H1 (cell line): ENCODE measurements around the gene SPACA4. TPM values are rescaled to one million over a fixed set of nuclear protein-coding genes. Genes with fewer than 3 reads are reported as not detected.

Source experiments
- CTCF ChIA-PET: fragments of 300-600 bp; sonication (Branson Sonifier 250); formaldehyde crosslinking; loops from one replicate; lab custom pipeline; 2021; ENCODE audit not compliant: partially characterized antibody; lab: Charles Lee
- POLR2A ChIA-PET: fragments of 300-600 bp; sonication (Branson Sonifier 250); formaldehyde crosslinking; loops from one replicate; lab custom pipeline; 2021; ENCODE audit warnings: inconsistent platforms; ENCODE audit not compliant: partially characterized antibody; lab: Charles Lee
- DNase-seq, 2 experiments: peaks; one replicate each; pipeline versions ENCODE4 v3.0.0 to v3.0.0-alpha.2; 2010 to 2022; ENCODE audit warnings: low spot score in 2 of 2, low read depth in 1 of 2, mixed read lengths in 1 of 2
- FAIRE-seq: peaks from 2 replicates; lab custom pipeline; 2011; peaks lifted over from hg19 to GRCh38; lab: Jason Lieb, UNC
- H2AFZ ChIP-seq: 2 replicates; pipeline ENCODE4 v1.8.1; 2012; ENCODE audit warnings: low read length, inconsistent platforms
- H2AK5ac ChIP-seq: 2 replicates; pipeline ENCODE4 v1.6.1; 2013; ENCODE audit warnings: low read depth, low read length
- H2BK120ac ChIP-seq: replicated peaks from 2 replicates; pipeline ENCODE3; 2013; ENCODE audit warnings: low read depth, low read length, inconsistent platforms
- H2BK12ac ChIP-seq: 2 replicates; pipeline ENCODE4 v1.6.1; 2013; ENCODE audit warnings: low read depth, low read length
- H2BK15ac ChIP-seq: 2 replicates; pipeline ENCODE4 v1.6.1; 2013; ENCODE audit warnings: low read length
- H2BK20ac ChIP-seq: 2 replicates; pipeline ENCODE4 v1.6.1; 2013; ENCODE audit warnings: low read length
- H2BK5ac ChIP-seq: 2 replicates; pipeline ENCODE4 v1.6.1; 2013; ENCODE audit warnings: low read depth, low read length
- H3K14ac ChIP-seq: 2 replicates; pipeline ENCODE4 v1.6.1; 2013; ENCODE audit warnings: inconsistent platforms; ENCODE audit not compliant: insufficient read length
- H3K18ac ChIP-seq: 2 replicates; pipeline ENCODE4 v1.6.1; 2013; ENCODE audit warnings: low read length; ENCODE audit errors: extremely low read depth
- H3K23ac ChIP-seq: 2 replicates; pipeline ENCODE4 v1.6.1; 2013; ENCODE audit warnings: inconsistent platforms; ENCODE audit not compliant: insufficient read length
- H3K23me2 ChIP-seq: 2 replicates; pipeline ENCODE4 v1.6.1; 2013; ENCODE audit warnings: low read depth, low read length
- H3K27ac ChIP-seq: 2 replicates; pipeline ENCODE4 v1.6.1; 2011; ENCODE audit warnings: low read depth, low read length, inconsistent platforms
- H3K27me3 ChIP-seq, 4 experiments: replicated peaks in 1 of 4; 1 replicate in 1 of 4; 2 replicates in 3 of 4; pipeline versions ENCODE4 v1.6.1 to v1.8.1; 2011 to 2013; ENCODE audit warnings: low read length in 3 of 4, mild to moderate bottlenecking in 3 of 4, inconsistent platforms in 2 of 4, mixed read lengths in 2 of 4, moderate library complexity in 1 of 4; ENCODE audit not compliant: control insufficient read depth in 3 of 4, insufficient read depth in 3 of 4; ENCODE audit errors: extremely low read depth in 1 of 4
- H3K36me3 ChIP-seq, 4 experiments: 2 replicates each; pipeline versions ENCODE4 v1.6.1 to v1.8.1; 2011 to 2013; ENCODE audit warnings: mild to moderate bottlenecking in 4 of 4, low read length in 3 of 4, moderate library complexity in 2 of 4, control low read depth in 1 of 4, inconsistent platforms in 1 of 4; ENCODE audit not compliant: insufficient read depth in 4 of 4, control insufficient read depth in 2 of 4
- H3K4ac ChIP-seq: replicated peaks from 2 replicates; pipeline ENCODE3; 2013; ENCODE audit warnings: low read length, low read depth, mixed read lengths, inconsistent platforms; ENCODE audit not compliant: insufficient read length
- H3K4me1 ChIP-seq, 4 experiments: replicated peaks in 1 of 4; 1 replicate in 1 of 4; 2 replicates in 3 of 4; pipeline versions ENCODE4 v1.6.1 to v1.8.1; 2011 to 2013; ENCODE audit warnings: low read length in 3 of 4, inconsistent platforms in 2 of 4, mixed read lengths in 1 of 4; ENCODE audit not compliant: insufficient read depth in 4 of 4, control insufficient read depth in 3 of 4
- H3K4me2 ChIP-seq, 2 experiments: 2 replicates each; pipeline versions ENCODE4 v1.6.1 to v1.8.1; 2011 to 2013; ENCODE audit warnings: low read depth in 2 of 2, low read length in 2 of 2, control low read depth in 1 of 2, inconsistent platforms in 1 of 2, mild to moderate bottlenecking in 1 of 2; ENCODE audit not compliant: insufficient read depth in 1 of 2
- H3K4me3 ChIP-seq, 4 experiments: fragments of 200-600, 300-600 bp in 1 of 4; sonication (generic), shearing (Covaris generic), sonication (Bioruptor Twin) in 1 of 4; 2 replicates each; pipeline versions ENCODE4 v1.5.1 to v1.8.1; 2011 to 2016; ENCODE audit warnings: low read length in 4 of 4, low read depth in 3 of 4, control low read depth in 2 of 4, inconsistent platforms in 2 of 4, mild to moderate bottlenecking in 2 of 4, mixed read lengths in 1 of 4, moderate library complexity in 1 of 4; ENCODE audit not compliant: insufficient read depth in 2 of 4; ENCODE audit errors: extremely low read depth in 1 of 4
- H3K56ac ChIP-seq: replicated peaks from 2 replicates; pipeline ENCODE3; 2013; ENCODE audit warnings: low read depth, mild to moderate bottlenecking, mixed read lengths, low read length, inconsistent platforms; ENCODE audit not compliant: insufficient read length
- H3K79me1 ChIP-seq: 2 replicates; pipeline ENCODE4 v1.6.1; 2013; ENCODE audit warnings: low read depth, low read length, control low read depth
- H3K79me2 ChIP-seq, 2 experiments: 2 replicates each; pipeline versions ENCODE4 v1.6.1 to v1.8.1; 2012 to 2013; ENCODE audit warnings: low read length in 2 of 2, mild to moderate bottlenecking in 2 of 2, inconsistent platforms in 1 of 2; ENCODE audit not compliant: insufficient read depth in 2 of 2, control insufficient read depth in 1 of 2
- H3K9ac ChIP-seq, 4 experiments: replicated peaks in 1 of 4; 1 replicate in 1 of 4; 2 replicates in 3 of 4; pipeline versions ENCODE4 v1.6.1 to v1.8.1; 2011 to 2013; ENCODE audit warnings: low read depth in 3 of 4, low read length in 3 of 4, control low read depth in 2 of 4, mild to moderate bottlenecking in 2 of 4, moderate library complexity in 2 of 4, inconsistent platforms in 1 of 4; ENCODE audit errors: extremely low read depth in 1 of 4
- H3K9me3 ChIP-seq, 2 experiments: 2 replicates each; pipeline versions ENCODE4 v1.6.1 to v1.8.1; 2012 to 2013; ENCODE audit warnings: mild to moderate bottlenecking in 2 of 2, moderate library complexity in 2 of 2, control low read depth in 1 of 2, inconsistent platforms in 1 of 2, low read depth in 1 of 2, low read length in 1 of 2, mixed read lengths in 1 of 2; ENCODE audit not compliant: insufficient read depth in 2 of 2
- H4K20me1 ChIP-seq, 2 experiments: replicated peaks in 1 of 2; 2 replicates each; pipeline versions ENCODE3 to v1.8.1; 2011 to 2013; ENCODE audit warnings: inconsistent platforms in 2 of 2, low read length in 2 of 2, mild to moderate bottlenecking in 1 of 2; ENCODE audit not compliant: insufficient read depth in 2 of 2, control insufficient read depth in 1 of 2
- H4K5ac ChIP-seq: 2 replicates; pipeline ENCODE4 v1.6.1; 2013; ENCODE audit warnings: low read length, low read depth, mixed read lengths, inconsistent platforms; ENCODE audit not compliant: insufficient read length
- H4K8ac ChIP-seq: 2 replicates; pipeline ENCODE4 v1.8.0; 2013; ENCODE audit warnings: mild to moderate bottlenecking, moderate library complexity, low read length, inconsistent platforms; ENCODE audit not compliant: insufficient read depth; ENCODE audit errors: extremely low read depth
- H4K91ac ChIP-seq: replicated peaks from 2 replicates; pipeline ENCODE3; 2013; ENCODE audit warnings: low read length, mixed read lengths, inconsistent platforms; ENCODE audit not compliant: insufficient read length
- E2F6 ChIP-seq: IDR thresholded peaks from 2 replicates; pipeline ENCODE4 v1.6.1; 2012; ENCODE audit warnings: inconsistent platforms
- HDAC2 ChIP-seq, 2 experiments: fragments of 300-600 bp in 1 of 2; sonication (generic) in 1 of 2; IDR thresholded peaks; 2 replicates each; pipeline ENCODE4 v1.6.1; 2011 to 2012; ENCODE audit warnings: low read depth in 2 of 2, low read length in 2 of 2, mild to moderate bottlenecking in 2 of 2, moderate library complexity in 2 of 2, borderline replicate concordance in 1 of 2, inconsistent platforms in 1 of 2
- KDM1A ChIP-seq: fragments of 200-600, 300-600 bp; sonication (generic); IDR thresholded peaks from 2 replicates; pipeline ENCODE4 v1.7.1; 2016; ENCODE audit warnings: mild to moderate bottlenecking, low read length, borderline replicate concordance
- WGBS, 2 experiments: shearing (Covaris generic) in 1 of 2; methylation state at CpG; one replicate each; pipeline versions ENCODE4 v1.1.6 to v1.1.7; 2013 to 2015; ENCODE audit warnings: low lambda C conversion rate in 2 of 2, mixed read lengths in 2 of 2, inconsistent platforms in 1 of 2, low coverage in 1 of 2, missing lambda C conversion rate in 1 of 2; ENCODE audit not compliant: insufficient replicate concordance in 2 of 2, insufficient coverage in 1 of 2, insufficient read length in 1 of 2; ENCODE audit errors: extremely low coverage in 1 of 2, missing lambda C conversion rate in 1 of 2; 5-methylcytosine and 5-hydroxymethylcytosine counted together
- polyA plus RNA-seq, 7 experiments: library from polyadenylated mRNA; depleted of rRNA in 3 of 7; stranded (reverse) in 5 of 7; unstranded in 2 of 7; fragments of >200 nt in 5 of 7; fragments of 200-250 nt in 2 of 7; gene quantifications; 1 replicate in 5 of 7; 2 replicates in 1 of 7; 4 replicates in 1 of 7; pipeline versions ENCODE4 v1.2.1 to v1.2.3, GENCODE V29; 2011 to 2013; ENCODE audit warnings: missing spikeins in 2 of 7, mixed read lengths in 2 of 7
- total RNA-seq: library from RNA; stranded (reverse); fragmentation: NEBNext Ultra II Directional; extraction: Animal tissue kit (Norgen Biotek cat#: 25700); gene quantifications from 2 replicates; pipeline ENCODE4 v1.2.1, GENCODE V29; 2021

The SPACA4 gene
- total and polyA plus RNA-seq, 2 of the 8 experiments (the other 6 are each of a cell fraction or from before 2014, with no cell fraction given) = not detected

- Histone ChIP-seq H2BK15ac (no peak overlapping the region; the same call in 1 of the 2 replicates), H2AFZ (peak overlapping the region; percentile 70; the same call in 1 of the 2 replicates), H3K79me1 (no peaks in the 10 kb centered on the region), H3K14ac (no peak overlapping the region), H3K56ac (no peak overlapping the region), H2AK5ac (no peak overlapping the region), H4K91ac (peak overlapping the region; percentile 37), H3K27ac (no peak overlapping the region), H2BK20ac (0 out of 2 replicates have a peak overlapping the region, but pooled peaks have one; percentile 23), H3K4me3 (no peak overlapping the region), H3K23ac (no peak overlapping the region), H4K8ac (peak overlapping the region; percentile 16; the same call in 1 of the 2 replicates), H2BK12ac (no peak overlapping the region), H3K18ac (no peak overlapping the region; the same call in 1 of the 2 replicates), H2BK120ac (no peak overlapping the region), H2BK5ac (no peak overlapping the region), H3K79me2 (no peaks in the 10 kb centered on the region), H4K5ac (no peak overlapping the region), H3K4me1 (peaks cover 0 to 15% (median 10%) of the 10 kb centered on the region in 4 experiments; a peak in 6 of 7 replicates), H3K23me2 (no peaks in the 10 kb centered on the region), H3K9me3 (no peaks in the 10 kb centered on the region), H3K9ac (no peak overlapping the region), H4K20me1 (no peaks in the 10 kb centered on the region), H3K4me2 (no peak overlapping the region), H3K36me3 (no peaks in the 10 kb centered on the region), H3K4ac (no peak overlapping the region), H3K27me3 (no peaks in the 10 kb centered on the region)
- 69% methylated on average over 21 of the region's 27 CpGs; no CpG with 5 or more reads in 1 of the 2 experiments for WGBS, 2 experiments
- CTCF ChIA-PET = interaction anchor here (0.9 to 11.7 kb wide), 4 partner anchors 26 to 56 kb away, joined by 3 to 132 read pairs (median 22); no protein-coding TSS in a partner anchor
- TF ChIP-seq E2F6 (no peak), HDAC2 (IDR thresholded peaks at IDR 0.05; ENCODE audit: borderline replicate concordance in 1 of 2, low read depth in 2 of 2, low read length in 2 of 2) (peak in 1 of 2 experiments; percentile 80; a peak in 1 of 4 replicates), KDM1A (peak; percentile 96)
- POLR2A ChIA-PET = interaction anchor here (1.2 to 1.9 kb wide), 2 partner anchors 10 to 55 kb away, joined by 3 to 8 read pairs; no protein-coding TSS in a partner anchor
- DNase-seq (no peak), FAIRE-seq (no peak)
Measured at GRCh38 chr19:48558018-48558684, 48.4 kb upstream of the SPACA4 start.
